Measurements from ENCODE around the gene FOXL2NB.

FOXL2NB gene

GRCh38 chr3:138950006-138950644, 3.1 kb downstream of the FOXL2NB start:
- no peaks in the 10 kb centered on the region for H3K9me3 Mint-ChIP-seq
- H3K27ac Mint-ChIP-seq: no peak overlapping the region
- no peak for TF ChIP-seq CTCF (IDR thresholded peaks at IDR 0.05; ENCODE audit: unreplicated experiment in 3 of 3)
- H3K36me3 Mint-ChIP-seq (ENCODE audit: low read depth): no peaks in the 10 kb centered on the region
- H3K4me3 Mint-ChIP-seq: peak overlapping the region; percentile 14 to 51 (median 40)
- H3K4me1 Mint-ChIP-seq: peaks cover 17% of the 10 kb centered on the region
- peaks cover 95% of the 10 kb centered on the region for H3K27me3 Mint-ChIP-seq (ENCODE audit: low read depth)

- H3K27me3 Mint-ChIP-seq (ENCODE audit: low read depth): peaks cover 96% of the 10 kb centered on the region
- H3K27ac Mint-ChIP-seq: no peak overlapping the region
- TF ChIP-seq CTCF (IDR thresholded peaks at IDR 0.05; ENCODE audit: unreplicated experiment in 3 of 3): no peak
- no peaks in the 10 kb centered on the region for H3K9me3 Mint-ChIP-seq
- H3K4me1 Mint-ChIP-seq: peaks cover 14% of the 10 kb centered on the region
- peak overlapping the region; percentile 14 to 51 (median 40) for H3K4me3 Mint-ChIP-seq
- H3K36me3 Mint-ChIP-seq (ENCODE audit: low read depth): no peaks in the 10 kb centered on the region
Observed at GRCh38 chr3:138950701-138951100, 3.7 kb downstream of the FOXL2NB start.

- H3K4me3 Mint-ChIP-seq: no peak overlapping the region
- no peaks in the 10 kb centered on the region for H3K36me3 Mint-ChIP-seq (ENCODE audit: low read depth)
- TF ChIP-seq CTCF (IDR thresholded peaks at IDR 0.05; ENCODE audit: unreplicated experiment in 3 of 3): no peak
- H3K9me3 Mint-ChIP-seq: peaks cover 16% of the 10 kb centered on the region
- no peaks in the 10 kb centered on the region for H3K4me1 Mint-ChIP-seq
- no peak overlapping the region for H3K27ac Mint-ChIP-seq
- peaks cover 63% of the 10 kb centered on the region for H3K27me3 Mint-ChIP-seq (ENCODE audit: low read depth)
Observed at GRCh38 chr3:138960417-138960852, 13.4 kb downstream of the FOXL2NB start.

GRCh38 chr3:138962854-138963560, 16.0 kb downstream of the FOXL2NB start:
- Mint-ChIP-seq H3K36me3 (ENCODE audit: low read depth) (no peaks in the 10 kb centered on the region), H3K27me3 (ENCODE audit: low read depth) (peaks cover 56% of the 10 kb centered on the region), H3K27ac (no peak overlapping the region), H3K9me3 (peaks cover 25% of the 10 kb centered on the region), H3K4me3 (no peak overlapping the region), H3K4me1 (no peaks in the 10 kb centered on the region)
- no peak for TF ChIP-seq CTCF (IDR thresholded peaks at IDR 0.05; ENCODE audit: unreplicated experiment in 3 of 3)

- no peak for TF ChIP-seq CTCF (IDR thresholded peaks at IDR 0.05; ENCODE audit: unreplicated experiment in 3 of 3)
- H3K4me3 Mint-ChIP-seq: no peak overlapping the region
- no peaks in the 10 kb centered on the region for H3K36me3 Mint-ChIP-seq (ENCODE audit: low read depth)
- peaks cover 25% of the 10 kb centered on the region for H3K9me3 Mint-ChIP-seq
- no peaks in the 10 kb centered on the region for H3K4me1 Mint-ChIP-seq
- H3K27me3 Mint-ChIP-seq (ENCODE audit: low read depth): peaks cover 49% of the 10 kb centered on the region
- H3K27ac Mint-ChIP-seq: no peak overlapping the region
Observed at GRCh38 chr3:138964264-138964663, 17.2 kb downstream of the FOXL2NB start.

All from nephron (organoid).